Right lobe of liver (tissue), 6 donors: Measurements from ENCODE around the gene CD2AP. TPM values are rescaled to one million over a fixed set of nuclear protein-coding genes. Genes with fewer than 3 reads are reported as not detected.

Source experiments
- ATAC-seq, 4 donors: fragments of 200-7000 bp; cut with Tn5 transposase; one replicate each; pipeline ENCODE4 v1.9.1; 2020; ENCODE audit warnings: mild to moderate bottlenecking in 4 of 4, moderate library complexity in 4 of 4
- DNase-seq, 3 donors: peaks; one replicate each; pipeline ENCODE4 v3.0.0-alpha.2; 2020
- H3K27ac ChIP-seq, 3 donors: fragments of 200-600 bp; one replicate each; pipeline ENCODE4 v1.8.0; 2022
- H3K27me3 ChIP-seq, 2 donors: fragments of 200-600 bp; one replicate each; pipeline ENCODE4 v1.8.0; 2022
- H3K36me3 ChIP-seq, 4 donors: fragments of 200-600 bp; sonication (generic) in 1 of 4; one replicate each; pipeline versions ENCODE4 v1.5.1 to v1.8.0; 2017 to 2022; ENCODE audit warnings: control low read depth in 1 of 4
- H3K4me1 ChIP-seq, 4 donors: fragments of 200-600 bp; sonication (generic) in 1 of 4; one replicate each; pipeline versions ENCODE4 v1.5.1 to v1.8.0; 2017 to 2022; ENCODE audit warnings: control low read depth in 1 of 4
- H3K4me3 ChIP-seq, 3 donors: fragments of 200-600 bp; one replicate each; pipeline ENCODE4 v1.8.0; 2022
- H3K9me3 ChIP-seq, 4 donors: fragments of 200-600 bp; sonication (generic) in 1 of 4; one replicate each; pipeline versions ENCODE4 v1.5.1 to v1.8.0; 2017 to 2022; ENCODE audit warnings: control low read depth in 1 of 4
- CTCF ChIP-seq, 4 donors: fragments of 200-600 bp in 3 of 4; fragments of 450-650 bp in 1 of 4; IDR thresholded peaks; one replicate each; pipeline versions ENCODE4 v1.5.1 to v1.8.0; 2016 to 2022; ENCODE audit warnings: antibody characterized with exemption in 4 of 4, mild to moderate bottlenecking in 2 of 4
- POLR2A ChIP-seq: fragments of 450-650 bp; IDR thresholded peaks from one replicate; pipeline ENCODE4 v1.6.1; 2017; ENCODE audit warnings: antibody characterized with exemption, mild to moderate bottlenecking
- WGBS: methylation state at CpG from one replicate; pipeline ENCODE4 v1.1.6; 2018; ENCODE audit warnings: low coverage, low lambda C conversion rate; ENCODE audit not compliant: insufficient coverage; ENCODE audit errors: missing lambda C conversion rate; 5-methylcytosine and 5-hydroxymethylcytosine counted together
- intact Hi-C, 2 donors: fragments of 100-400 bp; cut with DNase I; formaldehyde crosslinking; loops; one replicate each; pipeline versions ENCODE4 v1.11.2 to v1.14.1; 2022
- small RNA-seq, 2 experiments: library from RNA; depleted of rRNA; stranded (forward); fragments of <200 nt; gene quantifications; one replicate each; pipeline ENCODE3, GENCODE V24; 2016
- total RNA-seq, 6 experiments: library from RNA; depleted of rRNA in 2 of 6; stranded (reverse); fragments of >200 nt in 2 of 6; fragmentation: NEBNext Ultra II Directional in 3 of 6; extraction: Animal tissue kit (Norgen Biotek cat#: 25700) in 3 of 6; gene quantifications; one replicate each; pipeline versions ENCODE4 v1.1.0 to v1.2.4, GENCODE V29; 2016 to 2023
- donor health status: DM: no; HTN: yes; CAD: no.
- donor health status: DM: no; HTN: no; CAD: no.
- donor health status: DM: no; HTN: no; CAD: no.
- donor health status: DM: no; HTN: yes; CAD: no.
- donor health status: DM: no; HTN: yes; CAD: no.

Gene CD2AP
- total RNA-seq, 6 experiments from 2014 or later, result 12.0 to 24.8 (median 15.1) TPM

GRCh38 chr6:47670851-47671250 is 193.3 kb downstream of the CD2AP start:
- H3K27ac ChIP-seq, result no peak overlapping the region
- 48% methylated on average over 3 of the region's 3 CpGs for WGBS
- intact Hi-C loops, result no loop called here
- no peaks in the 10 kb centered on the region for H3K36me3 ChIP-seq
- ATAC-seq, result no peak
- no peaks in the 10 kb centered on the region for H3K4me1 ChIP-seq
- H3K4me3 ChIP-seq, result no peak overlapping the region
- TF ChIP-seq CTCF (IDR thresholded peaks at IDR 0.05), result no peak
- TF ChIP-seq POLR2A, result no peak
- no peaks in the 10 kb centered on the region for H3K27me3 ChIP-seq
- no peaks in the 10 kb centered on the region for H3K9me3 ChIP-seq
- DNase-seq, result no peak

- TF ChIP-seq POLR2A (no peak), CTCF (IDR thresholded peaks at IDR 0.05) (no peak)
- no peak for ATAC-seq
- no peaks in the 10 kb centered on the region for H3K36me3 ChIP-seq
- H3K27me3 ChIP-seq, result no peaks in the 10 kb centered on the region
- no peak overlapping the region for H3K4me3 ChIP-seq
- intact Hi-C loops, result no loop called here
- H3K27ac ChIP-seq, result no peak overlapping the region
- 22% methylated on average over 1 of the region's 1 CpG for WGBS
- H3K9me3 ChIP-seq, result no peaks in the 10 kb centered on the region
- H3K4me1 ChIP-seq, result no peaks in the 10 kb centered on the region
- DNase-seq, result no peak
Measured at GRCh38 chr6:47671777-47672176, 194.2 kb downstream of the CD2AP start.

GRCh38 chr6:47672816-47673215 is 195.2 kb downstream of the CD2AP start:
- intact Hi-C loops, result no loop called here

GRCh38 chr6:47674673-47675072 is 197.1 kb downstream of the CD2AP start:
- H3K9me3 ChIP-seq, result no peaks in the 10 kb centered on the region
- ATAC-seq, result no peak
- 79% methylated on average over 3 of the region's 3 CpGs for WGBS
- no peak overlapping the region for H3K27ac ChIP-seq
- intact Hi-C loops, result no loop called here
- no peaks in the 10 kb centered on the region for H3K27me3 ChIP-seq
- TF ChIP-seq POLR2A (no peak), CTCF (IDR thresholded peaks at IDR 0.05) (no peak)
- no peak overlapping the region for H3K4me3 ChIP-seq
- no peak for DNase-seq
- no peaks in the 10 kb centered on the region for H3K4me1 ChIP-seq
- H3K36me3 ChIP-seq, result no peaks in the 10 kb centered on the region

More at GRCh38 chr6:47672816-47673215, 195.2 kb downstream of the CD2AP start:
- no peaks in the 10 kb centered on the region for H3K27me3 ChIP-seq
- DNase-seq (no peak), ATAC-seq (no peak)
- H3K27ac ChIP-seq, result no peak overlapping the region
- H3K4me1 ChIP-seq, result no peaks in the 10 kb centered on the region
- no peaks in the 10 kb centered on the region for H3K9me3 ChIP-seq
- no peak overlapping the region for H3K4me3 ChIP-seq
- WGBS, result 60% methylated on average over 1 of the region's 1 CpG
- H3K36me3 ChIP-seq, result no peaks in the 10 kb centered on the region
- TF ChIP-seq CTCF (IDR thresholded peaks at IDR 0.05), result no peak
- TF ChIP-seq POLR2A, result no peak

Small RNAs within 50 kb of the gene (small RNA-seq; reads per million reads assigned to genes)
- gene RF00019, result 0 reads per million in 2 experiments

Other genes with a start within 250 kb of the CD2AP start
- gene TNFRSF21, start 167.9 kb upstream of the CD2AP start, total RNA-seq, result 1 to 10 TPM; 1.9 to 7.9 (median 5.3) TPM
- not detected for gene ADGRF4, start 220.8 kb downstream of the CD2AP start, total RNA-seq